OCI-LY1 (cell line): ENCODE results near the gene NPW.

ENCODE experiments used
- CTCF ChIP-seq: fragments of 200-600 bp; sonication (generic), shearing (Covaris generic); IDR thresholded peaks from 2 replicates; pipeline ENCODE4 v1.5.1; 2017; ENCODE audit warnings: mild to moderate bottlenecking, antibody characterized with exemption, low read length, moderate library complexity, mixed read lengths
- EZH2 ChIP-seq: fragments of 200-600 bp; sonication (generic), shearing (Covaris generic); IDR thresholded peaks from 2 replicates; pipeline ENCODE4 v1.8.0; 2017; ENCODE audit warnings: borderline replicate concordance, mixed run types, mild to moderate bottlenecking, antibody characterized with exemption, low read length, moderate library complexity, mixed read lengths

GRCh38 chr16:1991948-1992703 is 27.5 kb upstream of the NPW start:
- TF ChIP-seq CTCF = no peak
- TF ChIP-seq EZH2 = no peak
